VCaP (cell line): ENCODE data around the gene ALOX5AP.

ENCODE experiments used
- H3K27ac ChIP-seq: fragments of 450-650 bp; 2 replicates; pipeline ENCODE4 v1.5.1; 2017
- CTCF ChIP-seq: fragments of 450-650 bp; conservative IDR thresholded peaks from 2 replicates; pipeline ENCODE4 v1.5.1; 2017; ENCODE audit warnings: mild to moderate bottlenecking, moderate library complexity

The ALOX5AP gene

GRCh38 chr13:30787738-30788525 is 52.6 kb downstream of the ALOX5AP start:
- TF ChIP-seq CTCF, result no peak
- no peak overlapping the region for H3K27ac ChIP-seq

GRCh38 chr13:30789166-30789862 is 54.0 kb downstream of the ALOX5AP start:
- no peak overlapping the region for H3K27ac ChIP-seq
- no peak for TF ChIP-seq CTCF

GRCh38 chr13:30790592-30790991 is 55.2 kb downstream of the ALOX5AP start:
- TF ChIP-seq CTCF, result no peak
- no peak overlapping the region for H3K27ac ChIP-seq

- peak overlapping the region; percentile 56; the same call in 1 of the 2 replicates for H3K27ac ChIP-seq
- no peak for TF ChIP-seq CTCF
Measured at GRCh38 chr13:30791354-30792001, 56.1 kb downstream of the ALOX5AP start.

- TF ChIP-seq CTCF, result peak; percentile 32
Measured at GRCh38 chr13:30792285-30793000, 57.1 kb downstream of the ALOX5AP start.

GRCh38 chr13:30796132-30796572 is 60.8 kb downstream of the ALOX5AP start:
- peak overlapping the region; percentile 30 for H3K27ac ChIP-seq
- TF ChIP-seq CTCF, result no peak

More at GRCh38 chr13:30792285-30793000, 57.1 kb downstream of the ALOX5AP start:
- peak overlapping the region; percentile 56 for H3K27ac ChIP-seq
